Esophagus muscularis mucosa (tissue), 3 donors: Measurements from ENCODE around the gene TBC1D22A.

Experiments
- CTCF ChIP-seq, 3 experiments: fragments of 200-600 bp in 2 of 3; fragments of 450-650 bp in 1 of 3; sonication (generic) in 2 of 3; IDR thresholded peaks; one replicate each; pipeline ENCODE4 v1.5.1; 2017 to 2019; ENCODE audit warnings: antibody characterized with exemption in 3 of 3, mild to moderate bottlenecking in 2 of 3, moderate library complexity in 1 of 3
- POLR2A ChIP-seq: fragments of 450-650 bp; IDR thresholded peaks from one replicate; pipeline ENCODE4 v1.6.1; 2017; ENCODE audit warnings: antibody characterized with exemption, moderate library complexity, mild to moderate bottlenecking, low read depth
- POLR2AphosphoS5 ChIP-seq, 2 donors: sonication (generic); formaldehyde crosslinking; IDR thresholded peaks; one replicate each; pipeline ENCODE4 v1.6.1; 2017; ENCODE audit warnings: antibody characterized with exemption in 2 of 2

- no peak for TF ChIP-seq POLR2A
- no peak for TF ChIP-seq CTCF (IDR thresholded peaks at IDR 0.05)
- TF ChIP-seq POLR2AphosphoS5 (IDR thresholded peaks at IDR 0.05), result no peak
These were observed 458.3 kb downstream of the TBC1D22A start for GRCh38 chr22:47220752-47221151.
